K562 treated with DMSO at 1 percent for 12 hours (cell line): ENCODE data around the gene INSR. TPM values are rescaled to one million over a fixed set of nuclear protein-coding genes. Genes with fewer than 3 reads are reported as not detected.

Source experiments
- total RNA-seq: library from RNA; unstranded; fragments of 300-600 nt; gene quantifications from 2 replicates; pipeline ENCODE4 v1.2.3, GENCODE V29; 2022; ENCODE audit not compliant: insufficient read depth

INSR gene
- total RNA-seq, result 0.18 and 1.1 TPM in 2 replicates

DNA sequence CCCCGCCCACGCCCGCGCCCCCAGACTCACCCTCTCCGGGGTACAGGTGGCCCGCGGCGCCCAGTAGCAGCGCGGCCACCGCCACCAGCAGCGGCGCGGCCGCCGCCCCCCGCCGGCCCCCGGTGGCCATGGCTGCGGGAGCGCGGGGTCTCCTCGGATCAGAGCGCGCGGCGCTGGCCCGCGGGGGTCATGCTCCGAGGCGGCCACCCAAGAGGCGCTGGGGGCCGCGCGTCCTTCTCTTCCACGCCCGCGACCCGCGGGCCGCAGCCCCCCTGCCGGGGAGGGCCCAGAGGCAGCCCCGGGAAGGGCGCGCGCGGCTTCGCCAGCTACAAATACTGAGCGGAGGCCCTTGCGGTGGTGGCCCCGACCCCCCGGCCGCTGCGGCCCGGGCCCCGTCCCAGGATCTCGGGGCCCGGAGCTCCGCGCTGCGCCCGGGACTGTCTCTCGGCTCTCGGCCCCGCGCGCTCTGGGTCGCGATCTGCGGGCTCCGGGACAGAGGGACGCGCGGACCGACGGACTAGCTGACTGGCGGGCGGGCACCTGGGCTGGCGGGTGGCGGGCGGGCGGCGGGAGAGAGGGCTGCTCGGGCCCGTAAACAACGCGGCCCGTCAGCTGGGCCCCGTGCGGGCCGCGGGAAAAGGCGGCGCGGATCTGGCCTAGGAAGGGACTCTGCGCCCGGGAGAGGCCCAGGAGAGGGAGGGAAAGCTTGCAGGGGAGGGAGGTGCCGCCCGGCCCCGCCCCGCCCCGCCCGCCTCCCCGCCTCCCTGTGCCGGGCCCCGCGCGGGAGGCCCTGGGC, at the start of gene INSR:
TSS of gene INSR (minus strand) at position 653 of the 796 bp plus-strand sequence. CDS start at position 130, 523 bp downstream.

GRCh38 chr19:7069042-7069903, 224.9 kb downstream of the INSR start, which contains the start of gene ZNF557:
Gene ZNF557 (plus strand): TSS chr19:7069703. CDS start chr19:7075075, 5,372 bp downstream.

Other genes starting within 250 kb of the INSR start
- gene MBD3L2, start 245.1 kb downstream of the INSR start, total RNA-seq, result not detected in 2 replicates
- not detected in 2 replicates for gene MBD3L3, start 235.7 kb downstream of the INSR start, total RNA-seq
- 0.88 and 2.7 TPM in 2 replicates for gene ZNF557, start 224.7 kb downstream of the INSR start, total RNA-seq
- gene ARHGEF18, start 54.5 kb upstream of the INSR start, total RNA-seq, result 17.3 and 31.3 TPM in 2 replicates
- 4.0 and 5.8 TPM in 2 replicates for gene PEX11G, start 194.6 kb upstream of the INSR start, total RNA-seq
- 37.4 and 37.7 TPM in 2 replicates for gene ZNF358, start 221.7 kb upstream of the INSR start, total RNA-seq
- 27.5 and 31.3 TPM in 2 replicates for gene MCOLN1, start 228.2 kb upstream of the INSR start, total RNA-seq
- gene PNPLA6, start 241.3 kb upstream of the INSR start, total RNA-seq, result 50.6 and 74.7 TPM in 2 replicates